ENCODE measurements around the gene MUC7.

GRCh38 chr4:70473679-70474078 is 1.7 kb downstream of the MUC7 start:
- no peak for TF ChIP-seq EZH2 (IDR thresholded peaks at IDR 0.05; ENCODE audit: borderline replicate concordance, insufficient read depth, low read depth, low read length, poor library complexity, severe bottlenecking)
- no peak for TF ChIP-seq CTCF (IDR thresholded peaks at IDR 0.05)
